Fibroblast of the conjunctiva (primary cell): ENCODE measurements around the gene ZKSCAN5.
A peak's percentile ranks its signal among the peaks of the same experiment; 100 is the strongest.

Source experiments
- DNase-seq: peaks from one replicate; pipeline ENCODE4 v3.0.0-alpha.2; 2010; ENCODE audit warnings: low read depth

Gene ZKSCAN5

DNA sequence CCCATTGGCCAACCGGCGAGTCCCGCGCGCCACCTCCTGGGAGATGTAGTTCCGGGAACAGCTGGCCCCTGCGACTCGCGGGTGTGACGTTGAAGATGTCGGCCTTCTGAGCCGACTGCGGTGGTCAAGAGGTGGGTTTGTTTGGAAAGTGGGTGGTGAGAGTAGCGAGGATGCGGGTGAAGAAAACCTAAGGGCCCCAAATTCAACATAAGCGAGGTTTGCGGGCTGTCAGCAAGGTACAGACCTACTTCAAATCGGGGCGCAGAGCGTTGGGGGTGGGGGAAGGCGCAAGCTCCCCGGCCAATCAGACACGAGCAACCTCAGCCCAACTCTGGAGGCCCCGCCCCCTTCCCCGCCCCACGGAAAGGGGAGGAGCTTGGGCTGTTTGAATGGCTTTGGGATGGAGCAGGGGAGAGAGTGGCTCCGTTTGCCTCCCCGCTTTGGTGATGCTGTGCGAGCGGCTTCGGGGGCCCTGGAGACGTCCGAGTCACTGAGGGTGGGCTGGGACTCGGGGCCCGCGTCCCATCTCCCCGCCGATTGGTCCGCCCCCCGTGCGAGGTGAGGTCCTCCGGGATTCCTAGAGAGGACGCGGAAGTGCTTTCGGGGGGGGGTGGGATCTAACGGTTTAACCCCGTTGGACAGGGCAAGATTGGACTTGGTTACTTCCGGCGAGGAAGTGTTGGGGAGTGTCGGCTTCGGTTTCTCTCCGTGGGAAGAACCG, at the start of gene ZKSCAN5:
TSS of gene ZKSCAN5 (plus strand) at position 60 of the 721 bp plus-strand sequence. CDS start 1,383 bp downstream, outside the sequence.
- peak; percentile 93 for DNase-seq

DNA sequence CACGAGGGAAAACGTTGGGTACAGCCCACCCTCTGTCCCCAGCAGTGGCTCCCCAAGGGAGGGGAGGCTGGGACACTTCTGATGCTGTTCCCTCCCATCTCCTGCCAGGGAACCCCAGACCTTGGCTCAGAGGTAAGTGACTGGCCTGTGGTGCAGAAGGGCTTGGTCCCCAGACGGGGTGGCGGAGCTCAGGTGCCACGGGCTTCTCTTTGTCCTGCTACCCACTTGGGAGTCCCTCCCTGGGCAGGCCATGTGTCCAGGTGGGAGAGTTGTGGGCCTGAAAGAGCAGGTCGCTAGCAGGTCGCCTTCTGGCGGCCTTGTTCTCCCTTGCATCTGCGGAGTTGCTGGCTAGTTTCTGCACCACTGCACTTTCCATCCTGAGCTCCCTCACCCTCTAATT, 48.6 kb upstream of the ZKSCAN5 start:
- DNase-seq = no peak

DNA sequence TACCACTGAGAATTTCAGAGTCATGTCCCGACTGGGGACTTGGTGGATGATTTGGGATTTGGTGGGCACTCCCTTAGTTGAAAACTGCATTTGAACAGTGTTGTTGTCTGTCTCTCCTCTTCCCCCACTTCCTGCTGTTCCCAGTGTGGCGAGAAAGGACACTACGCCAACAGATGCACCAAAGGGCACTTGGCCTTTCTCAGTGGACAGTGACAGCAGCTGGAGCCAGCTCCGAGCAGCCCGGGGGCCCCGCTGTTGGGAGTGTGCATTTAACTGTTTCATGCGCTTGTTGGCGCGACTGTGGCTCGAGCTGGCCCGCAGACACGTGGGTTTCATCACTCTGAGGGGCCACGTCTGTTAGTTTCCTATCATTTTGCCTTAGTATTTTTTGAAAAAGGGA, 48.2 kb upstream of the ZKSCAN5 start:
- DNase-seq = no peak

DNA sequence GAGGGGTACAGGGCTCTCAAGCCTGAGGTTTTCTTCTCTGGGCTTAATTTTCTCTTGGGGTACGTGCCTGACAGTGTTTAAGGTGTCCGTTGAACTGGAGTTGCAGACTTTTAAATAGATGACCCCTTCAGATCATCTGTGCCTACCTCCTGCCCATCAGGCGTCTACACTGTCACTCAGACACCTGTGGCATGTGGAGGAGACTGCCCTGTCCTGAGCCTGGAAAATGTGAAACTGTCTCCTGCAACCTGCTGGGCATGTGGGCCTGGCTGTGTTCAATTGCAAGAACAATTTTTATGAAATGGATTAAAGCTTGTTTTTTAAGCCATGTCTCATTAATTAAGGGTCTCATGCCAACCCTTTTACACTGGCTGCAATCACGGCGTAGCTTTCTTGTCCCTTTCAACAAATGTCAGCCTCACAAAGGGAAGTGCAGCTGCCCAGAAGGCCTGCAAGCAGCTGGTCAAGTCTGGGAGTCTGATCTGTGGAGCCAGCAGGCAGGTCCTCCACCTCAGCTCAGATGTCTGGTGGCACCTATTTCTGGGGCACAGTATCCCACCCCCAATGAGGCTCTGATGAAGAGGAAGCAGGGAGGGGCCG, 47.3 kb upstream of the ZKSCAN5 start:
- DNase-seq = no peak

DNA sequence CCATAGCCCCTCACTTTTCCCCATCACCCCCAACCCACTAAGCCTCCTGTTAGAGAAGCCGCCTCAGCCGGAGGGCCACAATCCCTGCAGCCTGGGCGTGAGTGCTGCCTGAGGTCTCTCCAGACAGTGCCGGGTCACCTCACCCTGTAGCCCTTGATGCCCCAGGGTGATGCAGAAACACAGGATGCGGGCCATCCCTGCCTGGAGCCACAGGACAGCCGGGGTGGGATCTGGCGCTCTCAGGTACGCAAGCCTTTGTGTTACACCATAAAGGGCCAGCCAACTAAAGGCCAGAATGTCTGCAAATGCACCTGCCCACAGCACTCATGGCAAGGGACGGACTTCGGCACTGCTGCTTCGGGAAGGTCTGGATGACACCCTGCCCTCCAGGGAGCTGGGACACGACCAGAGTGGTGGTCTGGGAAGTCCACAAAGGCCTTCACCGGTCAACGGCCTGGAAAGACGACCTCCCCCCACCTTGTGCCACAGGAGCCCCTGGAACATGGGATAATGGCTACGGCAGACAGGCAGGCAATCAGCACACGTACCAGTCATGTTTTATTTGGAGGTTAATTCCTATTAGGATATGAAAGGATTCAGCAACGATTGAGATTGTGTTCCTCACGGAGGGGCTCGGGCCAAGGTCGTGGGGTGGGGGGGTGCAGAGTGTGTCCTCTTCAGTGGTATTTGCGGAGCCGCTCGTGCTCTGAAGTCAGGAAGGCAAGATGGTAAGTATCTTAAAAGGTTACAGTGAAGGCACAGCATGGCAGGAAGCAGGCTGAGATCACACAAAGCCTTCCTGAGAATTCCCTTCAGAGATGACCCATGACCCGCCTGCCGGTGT, 46.6 kb upstream of the ZKSCAN5 start:
- no peak for DNase-seq

DNA sequence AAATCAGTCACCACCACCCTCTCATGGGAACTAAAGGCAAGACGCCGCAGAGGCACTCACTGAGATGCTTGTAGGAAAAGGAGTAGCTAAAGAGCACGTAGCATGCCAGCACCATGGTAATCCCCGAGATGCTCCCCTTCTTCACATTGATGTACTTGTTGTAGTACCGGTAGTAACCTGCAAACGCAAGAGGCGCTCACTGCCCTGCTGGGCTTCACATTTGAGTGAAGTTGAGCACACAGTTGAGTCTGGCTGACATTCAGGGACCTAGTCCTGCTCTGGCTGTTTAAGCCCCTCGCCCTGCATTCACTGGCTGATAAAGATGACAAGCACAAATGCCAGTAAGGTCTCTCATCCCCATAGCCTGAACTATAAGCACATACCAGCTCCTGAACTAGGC, 45.4 kb upstream of the ZKSCAN5 start:
- DNase-seq = no peak

DNA sequence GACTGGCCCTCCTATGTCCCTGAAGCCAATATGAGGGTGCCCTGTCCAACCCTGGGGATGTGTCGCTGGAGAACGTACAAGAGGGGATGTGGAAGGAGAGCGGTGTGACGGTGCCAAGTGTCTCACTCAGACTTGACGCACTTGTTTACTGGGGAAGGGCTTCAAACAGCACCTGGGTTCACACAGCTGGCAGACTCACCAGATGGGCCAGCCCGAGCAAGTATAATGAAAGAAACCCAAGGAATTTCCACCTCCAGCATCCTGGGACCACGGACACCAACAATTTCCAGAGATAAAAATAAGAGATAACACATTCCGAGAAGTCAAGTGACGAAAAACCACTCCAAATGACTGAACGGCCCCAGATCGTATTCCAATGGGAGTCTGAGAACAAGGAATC, 43.8 kb upstream of the ZKSCAN5 start:
- no peak for DNase-seq

DNA sequence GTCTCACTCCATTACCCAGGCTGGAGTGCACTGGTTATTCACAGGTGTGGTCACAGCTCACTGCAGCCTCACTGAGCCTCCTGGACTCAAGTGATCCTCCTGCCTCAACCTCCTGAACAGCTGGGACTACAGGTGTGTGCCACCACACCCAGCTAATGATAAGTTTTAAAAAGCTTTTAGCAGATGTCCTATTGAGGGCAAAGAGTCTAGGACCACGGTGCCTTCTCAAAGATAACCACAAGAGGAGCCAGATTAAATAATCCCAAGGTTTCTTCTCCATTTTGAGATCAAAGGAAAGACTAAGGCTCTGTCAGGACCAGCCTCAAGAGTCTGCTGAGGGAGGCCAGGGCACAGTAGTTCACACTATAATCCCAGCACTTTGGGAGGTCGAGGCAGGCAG, 43.2 kb upstream of the ZKSCAN5 start:
- no peak for DNase-seq

DNA sequence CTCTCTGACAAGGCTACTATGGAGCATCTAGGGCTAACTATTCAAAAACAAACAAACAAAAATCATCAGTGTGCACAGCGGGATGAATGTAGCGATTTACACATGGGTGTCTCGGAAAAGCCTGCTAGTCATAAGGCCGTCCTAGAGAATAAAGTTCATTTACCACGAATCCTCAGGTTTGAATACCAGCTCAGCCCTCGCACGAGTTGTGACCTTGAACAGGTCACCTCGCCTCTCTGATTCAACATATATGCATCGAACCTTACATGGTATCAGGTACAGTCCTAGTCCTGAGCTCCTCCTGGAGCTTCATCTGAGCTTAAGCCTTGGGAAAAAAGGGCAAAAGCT, 39.1 kb upstream of the ZKSCAN5 start:
- no peak for DNase-seq

DNA sequence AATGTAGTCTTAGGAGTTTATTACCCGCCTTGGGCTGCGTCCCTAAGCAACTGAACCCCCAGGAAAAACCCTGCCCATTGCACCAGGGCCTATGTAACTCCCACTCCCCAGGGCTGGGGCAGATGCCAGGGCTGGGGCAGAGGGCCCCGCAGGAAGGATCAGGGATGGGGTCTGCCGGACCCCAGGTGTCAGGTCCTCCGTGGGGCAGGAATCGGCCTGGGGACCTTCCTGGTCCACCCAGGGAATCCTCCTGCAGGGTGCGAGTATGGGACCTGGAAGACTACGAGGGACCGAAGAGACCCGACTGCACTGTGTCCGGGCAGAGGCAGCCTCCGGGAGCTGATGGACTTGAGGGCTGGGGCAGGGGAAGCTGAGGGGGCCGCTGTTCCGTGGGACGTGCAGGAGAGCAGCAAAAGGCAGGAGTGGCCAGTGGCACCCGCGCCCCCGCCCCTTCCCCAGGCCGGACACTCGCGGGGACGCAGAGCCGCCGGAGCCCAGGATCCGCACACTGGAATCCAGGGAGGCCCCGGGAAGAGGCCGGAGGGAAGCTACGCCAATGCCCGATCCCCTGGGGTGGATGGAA, 36.0 kb upstream of the ZKSCAN5 start:
- DNase-seq = no peak

DNA sequence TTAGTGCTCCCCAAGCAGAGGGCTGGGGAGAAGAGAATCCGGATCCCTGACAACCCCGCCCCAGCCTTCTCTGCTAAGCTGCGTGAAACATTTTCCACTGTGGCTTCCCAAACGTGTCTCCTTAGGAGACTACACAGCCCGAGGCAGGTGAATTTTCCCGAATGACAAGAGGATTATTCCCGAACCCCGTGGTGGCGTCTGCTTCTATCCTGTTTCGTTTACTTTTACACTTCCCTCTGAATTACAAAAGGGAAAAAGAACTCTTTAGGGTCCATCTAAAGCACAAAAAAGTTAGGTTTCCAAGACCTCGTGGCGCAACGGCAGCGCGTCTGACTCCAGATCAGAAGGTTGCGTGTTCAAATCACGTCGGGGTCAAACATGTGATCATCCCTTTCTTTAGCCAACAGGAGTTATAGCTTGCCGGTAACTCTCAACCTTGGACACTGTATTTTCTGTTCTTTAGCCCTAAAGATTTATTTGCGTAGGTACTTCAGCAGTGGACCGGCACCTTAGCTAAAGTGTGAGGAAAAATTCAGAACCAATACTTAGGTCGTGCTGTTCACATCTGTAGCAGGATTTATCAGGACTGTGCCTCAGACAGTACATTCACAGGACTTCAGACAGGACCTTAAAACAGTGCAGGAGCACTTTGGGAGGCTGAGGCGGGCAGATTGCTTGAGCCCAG, 34.9 kb upstream of the ZKSCAN5 start:
- peak; percentile 22 for DNase-seq

DNA sequence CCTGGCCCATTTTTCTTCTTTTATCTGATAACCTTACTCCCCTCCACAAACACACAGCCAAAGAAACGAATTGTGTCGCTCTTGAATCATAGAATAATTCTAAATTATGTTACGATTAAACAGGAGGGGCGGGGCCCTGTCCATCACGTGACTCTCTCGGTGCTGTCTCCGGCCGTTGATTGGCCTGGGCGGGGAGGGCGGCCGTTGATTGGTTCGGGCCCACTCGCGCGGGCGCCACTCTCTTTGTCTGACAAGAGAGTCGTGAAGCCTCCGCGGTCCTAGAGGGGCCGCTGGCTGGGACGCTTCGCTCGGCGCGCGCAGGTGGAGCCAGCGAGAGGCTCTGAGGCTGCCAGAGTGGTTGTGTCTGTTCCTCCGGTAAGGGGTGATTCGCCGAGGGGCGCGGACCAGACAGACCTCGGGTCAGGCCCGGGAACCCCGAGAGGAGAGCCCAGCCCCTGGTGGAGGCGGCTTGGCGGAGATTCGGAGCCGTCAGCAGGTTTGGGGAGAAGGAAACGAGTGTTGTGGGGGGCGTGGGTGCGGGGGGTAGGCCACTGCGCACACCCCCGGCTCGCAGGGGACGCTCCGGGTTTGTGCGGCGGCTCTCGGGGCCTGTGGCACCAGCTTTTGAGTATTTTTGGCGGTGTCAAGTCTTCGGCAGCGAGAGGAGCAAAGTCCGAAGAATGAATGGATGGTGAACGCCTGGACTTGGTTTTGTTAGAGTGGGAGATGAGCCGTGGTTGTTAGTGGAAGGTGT, 31.7 kb upstream of the ZKSCAN5 start, which contains the start of gene ZNF789:
TSS of gene ZNF789 (plus strand) at position 330 of the 754 bp plus-strand sequence. CDS start 3,567 bp downstream, outside the sequence.
- peak; percentile 91 for DNase-seq

DNA sequence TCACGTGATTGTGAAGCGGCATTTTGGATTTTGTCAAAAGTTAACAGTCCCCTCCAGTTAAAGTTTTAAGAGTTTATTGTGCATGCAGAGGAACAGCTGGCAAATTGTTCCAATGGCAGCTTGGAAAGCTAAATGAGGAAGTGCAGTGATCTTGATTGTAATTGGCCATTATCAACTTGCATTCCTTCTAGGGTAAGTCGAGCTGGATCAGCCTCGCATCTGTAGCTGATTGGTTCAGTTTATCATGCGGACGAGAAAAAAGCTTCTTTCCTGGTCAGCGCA, 31.2 kb upstream of the ZKSCAN5 start:
- peak; percentile 37 for DNase-seq

DNA sequence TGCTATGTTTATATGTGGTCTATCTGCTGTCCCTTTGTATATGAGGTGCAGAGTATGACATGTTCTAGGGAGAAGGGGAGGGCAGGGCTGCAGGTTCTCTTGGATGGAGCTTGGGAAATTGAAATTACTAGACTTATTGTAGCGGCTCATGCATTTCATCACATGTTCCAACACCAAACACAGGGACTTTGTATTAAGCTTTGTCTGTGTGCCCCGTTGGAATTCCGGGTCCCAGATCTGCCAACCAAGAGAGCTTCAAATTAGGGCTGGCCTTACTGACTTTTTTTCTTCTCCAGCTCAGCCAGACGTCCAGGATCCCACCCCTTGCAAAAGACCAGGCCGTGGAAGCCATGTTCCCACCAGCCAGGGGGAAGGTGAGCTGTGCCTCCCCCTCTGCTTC, 28.4 kb upstream of the ZKSCAN5 start:
- DNase-seq = no peak

DNA sequence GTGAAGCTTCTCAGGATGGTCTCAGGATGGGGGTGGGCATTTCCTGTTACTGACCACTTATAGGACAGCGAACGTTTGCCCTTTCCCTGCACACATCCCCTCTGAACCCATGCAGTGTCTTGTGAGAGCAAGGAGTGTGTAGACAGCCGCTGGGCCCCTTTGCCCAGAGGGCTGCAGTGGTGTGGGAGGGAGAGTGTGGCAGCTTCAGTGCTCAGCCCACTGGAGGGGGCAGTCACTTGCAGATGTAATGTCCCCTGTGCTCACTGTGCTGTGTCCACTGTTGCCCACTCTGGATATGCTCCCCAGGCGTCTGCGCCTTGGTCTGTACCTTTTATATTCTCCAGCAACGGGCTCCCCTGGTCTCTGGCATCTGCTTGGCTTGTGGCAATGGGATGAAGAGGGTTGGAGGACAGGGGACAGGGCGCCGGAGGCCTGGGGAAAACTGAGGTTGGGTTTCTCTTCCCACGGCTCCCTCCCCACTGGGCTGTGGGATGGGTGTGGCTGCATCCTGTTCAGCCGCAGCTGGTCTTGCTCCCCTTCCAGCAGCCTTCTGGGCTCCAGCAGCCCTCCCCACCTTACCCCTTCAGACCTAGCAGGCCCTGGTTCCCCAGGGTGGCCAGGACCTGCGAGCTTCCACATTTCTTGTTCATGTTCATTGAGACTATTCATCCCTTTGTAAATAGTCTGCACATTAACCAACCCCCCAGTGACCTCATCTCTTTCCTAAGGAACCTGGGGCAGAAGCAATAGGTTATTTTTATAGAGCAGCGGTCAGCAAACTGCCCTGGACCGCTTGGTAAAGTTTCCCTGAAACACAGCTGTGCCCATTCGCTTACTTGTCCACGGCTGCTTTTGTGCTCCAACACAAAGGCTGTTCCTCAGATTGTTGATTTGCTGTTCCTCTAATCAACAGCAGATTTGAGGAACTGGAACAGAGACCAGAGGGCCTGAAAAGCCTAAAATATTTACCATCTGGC, 25.7 kb upstream of the ZKSCAN5 start:
- DNase-seq = no peak

DNA sequence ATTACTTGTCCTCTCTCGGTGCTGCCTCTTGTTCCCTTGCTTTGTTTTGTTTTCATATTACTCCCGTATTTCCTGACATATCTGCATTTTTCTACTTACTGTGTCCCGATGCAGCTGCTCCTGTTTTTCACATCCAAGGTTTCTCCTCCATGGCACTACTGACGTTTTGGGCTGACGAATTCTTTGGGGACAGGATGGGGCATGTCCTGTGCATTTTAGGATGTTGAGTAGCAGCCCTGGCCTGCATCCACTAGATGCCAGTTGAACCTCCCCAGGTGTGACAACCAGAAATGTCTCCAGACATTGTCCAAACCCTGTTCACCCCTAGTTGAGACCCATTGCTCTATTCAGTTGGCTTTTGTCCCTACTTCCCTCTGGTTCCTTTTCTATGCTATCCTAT, 19.4 kb upstream of the ZKSCAN5 start:
- DNase-seq = no peak

DNA sequence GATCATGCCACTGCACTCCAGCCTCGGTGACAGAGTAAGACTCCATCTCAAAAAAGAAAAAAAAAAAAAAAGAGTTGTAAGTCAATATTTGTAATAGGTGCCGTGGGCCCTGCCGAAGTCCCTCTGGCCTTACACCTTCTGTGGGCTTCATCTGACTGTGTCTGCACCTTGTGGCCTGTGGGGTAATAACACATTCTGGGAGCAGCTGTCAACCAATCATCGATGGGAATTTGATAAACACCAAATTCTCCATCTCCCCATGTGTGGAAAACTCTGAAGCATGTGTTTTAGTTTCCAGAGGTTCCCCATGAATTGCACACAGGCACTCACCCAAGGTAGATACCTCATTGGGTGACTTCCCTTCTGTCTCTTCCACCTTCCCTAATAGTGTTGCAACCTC, 15.2 kb upstream of the ZKSCAN5 start:
- DNase-seq = no peak

DNA sequence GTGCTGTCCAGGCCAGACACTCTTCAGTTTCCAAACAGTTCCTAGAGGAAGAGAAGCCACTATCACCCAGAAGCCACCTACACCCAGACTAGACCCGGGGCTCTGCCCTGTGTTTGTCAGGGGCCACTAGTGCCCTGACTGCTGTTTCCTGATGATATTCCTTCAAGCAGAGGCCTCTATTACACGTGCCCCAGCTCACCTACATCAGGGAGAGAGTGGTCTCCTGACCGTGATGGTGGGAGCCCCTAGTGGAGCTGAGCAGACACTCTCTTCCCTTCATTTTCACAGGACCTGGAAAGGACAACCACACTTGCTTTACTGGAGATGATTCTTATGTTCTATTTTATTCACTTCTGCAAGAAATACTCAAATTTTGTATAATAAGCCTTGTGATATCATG, 13.6 kb upstream of the ZKSCAN5 start:
- DNase-seq = no peak

DNA sequence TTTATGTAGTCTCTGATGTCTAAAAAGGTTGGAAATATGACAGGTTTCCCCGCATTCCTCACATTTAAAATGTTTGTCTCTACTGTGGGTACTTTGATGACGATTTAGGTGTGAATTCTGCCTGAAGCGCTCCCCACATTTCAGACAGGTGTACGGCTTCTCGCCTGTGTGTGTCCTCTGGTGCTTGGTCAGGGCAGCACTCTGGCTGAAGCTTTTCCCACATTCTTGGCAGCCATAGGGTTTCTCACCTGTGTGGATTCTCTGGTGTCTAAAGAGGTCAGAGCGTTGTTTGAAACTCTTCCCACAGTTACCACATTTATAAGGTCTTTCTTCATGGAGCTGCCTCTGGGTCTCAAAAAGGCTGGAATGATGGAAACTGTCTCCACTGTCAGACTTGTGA, 10.6 kb upstream of the ZKSCAN5 start:
- DNase-seq = no peak

DNA sequence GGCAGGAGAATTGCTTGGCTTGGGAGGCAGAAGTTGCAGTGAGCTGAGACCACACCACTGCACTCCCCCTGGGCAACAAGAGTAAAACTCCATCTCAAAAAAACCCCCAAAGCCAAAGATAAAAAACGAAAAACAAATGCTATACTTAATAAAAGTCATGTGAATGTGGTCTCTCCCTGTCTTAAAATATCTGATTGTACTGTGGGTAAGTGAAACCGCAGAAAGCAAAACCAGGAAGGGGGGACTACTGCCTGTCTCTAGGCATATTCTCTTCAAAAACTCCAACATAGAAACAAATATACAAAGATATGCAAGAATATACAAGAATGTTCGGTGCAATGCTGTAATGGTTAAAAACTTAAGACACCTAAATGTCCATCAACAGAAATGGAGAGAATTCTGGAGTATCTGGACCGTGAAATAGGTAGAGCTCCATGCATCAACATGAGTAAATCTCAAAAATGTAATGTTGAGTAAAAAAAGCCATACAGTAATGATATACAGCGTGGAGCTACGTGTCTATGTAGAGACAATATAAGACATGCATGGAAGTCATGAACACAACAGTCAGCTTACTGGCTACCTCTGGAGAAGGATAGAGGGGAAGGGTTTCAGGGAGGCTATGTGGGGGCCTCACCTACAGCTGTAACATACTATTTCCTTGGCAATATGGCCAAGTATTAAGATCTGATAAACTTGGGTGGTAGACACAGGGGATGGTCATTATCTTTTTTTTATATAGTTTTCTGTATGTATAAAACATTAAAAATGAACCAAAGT, 6.5 kb upstream of the ZKSCAN5 start:
- no peak for DNase-seq
